Eye (tissue), 1 donor: ENCODE data around the gene ZNF407.

Experiments used
- DNase-seq: peaks from one replicate; pipeline ENCODE4 v3.0.0-alpha.2; 2015

Gene ZNF407

DNA sequence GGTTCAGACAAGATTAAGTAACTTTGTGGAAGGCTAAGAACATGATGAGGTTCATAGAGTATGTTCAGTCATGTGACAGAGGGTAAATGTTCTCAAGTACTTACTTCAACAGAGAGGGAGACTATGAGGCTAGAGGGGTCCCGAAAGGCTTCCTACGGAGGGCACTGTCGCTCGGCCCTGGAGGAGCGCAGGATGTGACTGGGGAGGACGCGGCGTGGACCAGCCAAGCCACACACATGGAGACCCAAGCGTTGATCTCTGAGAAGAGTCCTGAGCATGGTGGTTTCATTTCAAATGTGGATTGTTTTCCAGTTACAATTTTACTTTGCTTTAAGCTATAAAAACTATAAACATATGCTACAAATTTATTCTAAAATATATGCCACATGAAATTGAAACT is 383.8 kb downstream of the ZNF407 start:
- DNase-seq: no peak

DNA sequence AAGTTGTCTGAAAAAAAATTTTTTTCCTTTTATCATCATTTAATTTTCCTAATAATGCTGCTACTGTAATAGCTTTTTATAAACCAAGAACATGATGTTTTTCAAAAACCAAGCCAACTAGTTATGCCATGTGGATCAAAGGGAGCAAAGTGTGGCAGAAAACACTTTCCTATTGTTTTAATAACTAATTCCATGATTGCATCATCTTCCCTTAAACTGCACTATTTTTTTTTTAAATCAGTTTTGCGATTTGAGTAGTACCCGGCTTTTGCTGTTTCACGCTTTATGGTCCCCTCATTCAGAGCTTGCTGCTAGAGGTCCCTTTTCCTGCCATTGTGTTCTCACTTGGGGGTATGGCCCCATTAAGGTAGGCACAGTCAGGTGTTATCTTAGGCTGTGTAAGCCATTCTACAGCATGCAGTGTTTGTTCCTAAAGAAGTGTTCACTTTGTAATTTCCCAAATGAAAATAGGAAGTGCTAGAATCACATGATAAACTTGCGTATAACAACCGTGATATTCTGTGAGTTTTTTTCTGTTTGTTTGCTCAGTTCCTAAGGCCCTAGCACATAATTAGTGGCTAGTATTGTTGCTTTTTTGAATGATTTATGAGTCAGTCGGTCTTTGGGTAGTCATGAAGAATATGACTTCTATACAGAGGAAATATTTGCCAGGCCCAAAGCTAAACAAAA is 385.4 kb downstream of the ZNF407 start:
- no peak for DNase-seq

- no peak for DNase-seq
These were observed 391.5 kb downstream of the ZNF407 start for GRCh38 chr18:74989134-74989533.

- DNase-seq: peak; percentile 35
These were observed 393.0 kb downstream of the ZNF407 start for GRCh38 chr18:74990563-74991081.

- no peak for DNase-seq
These were observed 397.1 kb downstream of the ZNF407 start for GRCh38 chr18:74994502-74995418.

DNA sequence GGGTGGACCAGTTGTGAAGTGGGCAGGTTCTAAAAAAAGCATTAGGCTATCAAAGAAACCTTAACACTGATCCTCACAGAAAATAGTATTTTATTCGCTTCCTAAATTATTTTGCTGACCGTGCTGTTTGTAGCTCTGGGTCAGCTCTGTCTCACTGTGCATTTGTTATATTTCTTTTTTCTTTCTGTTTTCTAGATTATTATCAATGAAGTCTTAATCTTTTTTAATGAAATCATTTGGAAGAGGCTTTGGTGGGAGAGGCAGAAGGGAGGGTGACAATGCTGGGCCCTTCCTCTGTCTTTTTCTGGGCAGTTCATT is 397.7 kb downstream of the ZNF407 start:
- no peak for DNase-seq

GRCh38 chr18:74996055-74996454 is 398.4 kb downstream of the ZNF407 start:
- DNase-seq: no peak

- DNase-seq: no peak
These were observed 399.3 kb downstream of the ZNF407 start for GRCh38 chr18:74996996-74997395.

DNA sequence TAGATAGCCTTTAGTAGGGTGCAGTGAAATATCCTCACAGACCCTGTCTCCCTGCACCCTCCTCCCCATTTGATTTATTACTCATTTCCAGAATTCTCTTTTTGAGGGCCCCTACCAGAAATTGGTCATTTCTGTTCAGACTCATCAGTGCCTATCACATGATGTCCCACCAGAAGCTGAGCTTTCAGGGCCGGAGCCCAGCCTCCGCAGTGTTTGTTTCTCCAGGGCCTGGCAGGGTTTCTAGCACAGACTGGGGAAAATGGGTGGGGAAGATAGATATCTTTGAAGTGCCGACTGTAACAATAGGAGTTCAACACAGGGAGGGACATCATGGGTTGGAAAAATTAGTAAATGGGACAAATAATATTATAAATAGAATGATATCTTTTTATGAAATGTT is 403.2 kb downstream of the ZNF407 start:
- DNase-seq: no peak

DNA sequence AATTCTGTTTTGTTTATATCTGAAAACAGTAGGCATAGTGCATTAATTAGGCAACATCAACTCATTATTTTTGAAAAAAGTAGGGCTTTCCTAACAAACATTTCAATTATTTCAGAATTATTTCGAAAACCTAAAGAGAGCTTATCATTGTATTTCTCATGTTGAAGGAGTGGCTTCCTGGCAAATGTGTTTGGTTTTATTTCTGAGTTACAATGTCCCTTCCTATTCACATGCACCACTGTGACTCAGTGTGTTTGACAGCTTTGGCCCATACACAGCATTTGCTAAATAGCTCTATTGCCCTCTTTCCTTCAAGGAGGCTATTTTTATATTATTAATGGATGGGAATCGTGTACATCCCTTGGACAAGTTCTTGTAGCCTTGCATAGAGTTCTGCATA is 405.4 kb downstream of the ZNF407 start:
- DNase-seq: no peak

DNA sequence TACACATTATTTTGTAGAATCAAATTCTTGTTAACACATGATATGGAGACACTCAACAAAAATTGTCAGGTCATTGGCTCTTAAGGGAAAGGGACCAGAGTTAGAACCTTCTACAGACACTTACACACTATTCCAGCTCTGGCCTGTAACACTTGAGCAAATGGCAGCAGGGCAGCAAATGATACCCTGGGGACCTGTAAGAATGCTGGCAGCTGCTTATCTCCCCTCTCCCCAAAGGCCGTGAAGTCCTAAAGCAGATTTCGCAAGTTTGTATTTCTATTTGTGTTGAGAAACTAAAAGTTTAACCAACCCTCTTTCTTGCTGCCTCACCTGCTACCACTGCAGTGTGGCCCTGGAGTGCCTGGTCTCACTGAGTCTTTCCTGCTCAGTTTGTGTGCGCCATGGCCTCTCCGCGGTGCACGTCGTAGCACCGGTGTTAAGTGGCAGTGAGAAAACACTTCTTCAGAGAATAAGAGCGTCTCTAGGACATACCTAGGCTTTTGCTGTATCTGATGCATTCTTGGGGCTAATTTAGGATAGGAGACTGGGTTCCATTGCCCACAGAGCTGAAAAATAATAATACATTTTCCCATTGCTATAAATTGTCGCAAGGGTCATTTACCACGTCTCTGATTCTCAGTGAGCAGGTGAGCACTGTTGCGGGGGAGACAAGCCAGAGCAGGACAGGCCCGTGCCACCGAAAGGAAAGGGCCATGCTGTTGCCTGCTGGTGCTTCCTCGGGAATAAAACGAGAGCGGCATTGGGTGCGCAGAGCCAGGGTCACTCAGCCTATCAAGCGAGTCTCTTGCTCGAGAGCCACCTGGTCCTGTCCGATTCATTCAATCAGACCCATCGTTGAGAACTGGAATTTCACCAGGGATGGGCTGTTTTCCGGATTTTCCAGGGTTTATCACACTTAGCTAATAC is 406.4 kb downstream of the ZNF407 start:
- no peak for DNase-seq

- no peak for DNase-seq
These were observed 408.0 kb downstream of the ZNF407 start for GRCh38 chr18:75005626-75006025.

GRCh38 chr18:75008186-75008585 is 410.5 kb downstream of the ZNF407 start:
- no peak for DNase-seq

DNA sequence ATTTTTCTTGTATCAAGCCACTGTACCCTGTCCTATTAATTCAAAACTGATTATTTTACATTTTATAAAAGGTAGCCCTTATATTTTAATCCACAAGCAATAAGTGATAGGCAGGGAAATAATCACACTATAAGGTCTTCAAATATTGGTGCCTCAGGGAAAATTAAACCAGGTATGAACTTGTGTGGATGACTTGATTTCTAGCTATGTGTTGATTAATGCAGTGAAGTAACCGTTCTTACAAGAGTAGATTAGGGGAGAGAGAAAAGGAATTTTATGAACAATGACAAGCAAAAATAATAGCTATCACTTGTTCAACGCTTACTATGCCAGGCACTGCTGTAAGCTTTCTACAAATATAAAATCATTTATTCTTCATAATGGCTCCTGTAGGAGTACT is 411.6 kb downstream of the ZNF407 start:
- DNase-seq: no peak

DNA sequence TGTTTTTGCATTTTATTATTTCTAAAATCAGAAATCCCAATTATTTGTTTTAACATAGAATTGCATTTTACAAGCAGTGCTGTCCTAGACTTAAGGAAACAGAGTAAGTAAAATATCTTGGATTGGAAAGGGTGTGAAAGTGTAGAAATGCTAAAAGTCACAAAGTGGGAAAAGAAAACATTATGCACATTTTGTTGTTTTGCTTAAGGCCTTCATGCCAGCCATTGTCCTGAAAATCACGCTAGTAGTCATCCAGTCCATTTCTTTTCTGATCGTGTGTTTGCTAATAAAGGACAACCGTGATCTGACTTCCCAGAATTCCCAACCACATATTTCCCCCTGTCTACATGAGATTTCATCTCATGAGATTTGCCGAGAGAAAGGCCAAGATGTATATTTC is 412.2 kb downstream of the ZNF407 start:
- DNase-seq: no peak

DNA sequence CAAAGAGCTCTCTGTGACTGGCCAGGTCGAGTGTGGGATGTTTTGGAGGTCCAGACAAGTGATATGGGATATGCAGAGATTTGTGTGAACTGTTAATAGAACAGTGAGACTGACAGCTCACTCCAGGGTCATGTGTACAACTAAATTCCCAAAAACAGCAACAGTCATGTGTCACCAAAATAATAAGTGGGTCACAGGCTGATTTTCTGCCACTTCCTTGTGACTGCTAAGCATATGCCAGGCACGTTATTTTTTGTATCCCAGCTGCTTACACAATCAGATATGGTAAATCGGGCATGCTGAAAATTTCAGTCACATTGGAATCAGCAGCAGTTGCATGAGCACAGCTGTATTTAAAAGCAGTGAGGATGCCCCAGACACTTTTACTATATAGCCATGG is 412.6 kb downstream of the ZNF407 start:
- no peak for DNase-seq

GRCh38 chr18:75010689-75011088 is 413.0 kb downstream of the ZNF407 start:
- no peak for DNase-seq

- DNase-seq: no peak
These were observed 418.5 kb downstream of the ZNF407 start for GRCh38 chr18:75016025-75016717.

- DNase-seq: no peak
These were observed 425.8 kb downstream of the ZNF407 start for GRCh38 chr18:75023473-75023872.

- DNase-seq: no peak
These were observed 427.2 kb downstream of the ZNF407 start for GRCh38 chr18:75024871-75025270.

DNA sequence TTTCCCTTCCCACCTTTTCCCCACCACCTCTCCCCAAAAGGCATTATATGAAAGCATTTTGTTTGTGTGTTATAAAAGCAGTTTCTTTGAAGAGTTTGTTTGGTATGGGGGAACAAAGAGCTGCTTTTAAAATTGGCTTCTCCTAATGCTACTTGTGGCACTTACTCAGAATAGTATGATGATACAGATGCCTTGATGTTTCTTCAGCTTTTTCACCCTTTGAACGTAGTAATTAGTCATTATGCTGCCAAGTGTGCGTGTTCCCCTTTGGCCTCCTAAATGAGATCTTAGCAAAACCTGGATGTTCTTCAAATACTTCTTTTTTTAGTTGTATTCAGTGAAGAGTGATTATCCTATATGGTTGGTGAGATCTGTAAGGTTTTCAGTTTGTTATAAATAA is 427.9 kb downstream of the ZNF407 start:
- no peak for DNase-seq

DNA sequence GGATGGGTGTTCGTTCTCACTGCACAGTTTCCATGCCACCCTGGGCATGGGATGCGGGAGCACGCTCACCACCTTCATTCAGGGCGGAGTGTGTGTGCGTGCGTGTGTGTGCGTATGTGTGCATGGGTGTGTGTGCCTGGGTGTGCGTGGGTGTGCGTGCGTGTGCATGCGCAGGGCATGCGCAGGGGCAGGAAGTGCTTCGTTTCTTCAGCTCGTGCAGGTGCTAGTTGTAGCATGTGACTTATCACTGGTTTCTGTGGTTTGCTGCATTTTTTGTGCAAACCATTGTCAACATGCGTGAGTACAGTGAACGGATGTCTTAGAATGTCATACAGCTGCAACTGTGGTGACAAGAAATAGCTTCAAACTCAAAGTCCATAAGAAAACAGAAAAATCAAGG is 431.8 kb downstream of the ZNF407 start:
- no peak for DNase-seq
